NCI-H524 treated with DMSO at 0.1 percent for 48 hours (cell line): ENCODE results near the gene PSMG3.
"Not testable (repeated sequence)": the region's sequence is repeated elsewhere in the genome, so short reads cannot be mapped to it uniquely, and the experiment has no call there.

Experiments used
- DNase-seq: peaks from one replicate; lab custom pipeline; 2025; lab: John Stamatoyannopoulos, UW

PSMG3 gene

GRCh38 chr7:1596181-1597043, 26.6 kb upstream of the PSMG3 start:
- DNase-seq = no peak

- no peak for DNase-seq
Observed at GRCh38 chr7:1595636-1596035, 25.8 kb upstream of the PSMG3 start.

GRCh38 chr7:1595027-1595426, 25.2 kb upstream of the PSMG3 start:
- no peak for DNase-seq

- DNase-seq = no peak
Observed at GRCh38 chr7:1593904-1594421, 24.1 kb upstream of the PSMG3 start.

- no peak for DNase-seq
Observed at GRCh38 chr7:1593091-1593866, 23.4 kb upstream of the PSMG3 start.

- no peak for DNase-seq
Observed at GRCh38 chr7:1592299-1592871, 22.6 kb upstream of the PSMG3 start.

- DNase-seq = no peak
Observed at GRCh38 chr7:1591876-1592275, 22.0 kb upstream of the PSMG3 start.

GRCh38 chr7:1591396-1591795, 21.6 kb upstream of the PSMG3 start:
- DNase-seq = no peak

- DNase-seq = no peak
Observed at GRCh38 chr7:1590887-1591286, 21.1 kb upstream of the PSMG3 start.

GRCh38 chr7:1590476-1590875, 20.6 kb upstream of the PSMG3 start:
- no peak for DNase-seq

GRCh38 chr7:1588978-1589377, 19.1 kb upstream of the PSMG3 start:
- no peak for DNase-seq

GRCh38 chr7:1587738-1588137, 17.9 kb upstream of the PSMG3 start:
- no peak for DNase-seq

- DNase-seq = no peak
Observed at GRCh38 chr7:1586827-1587705, 17.2 kb upstream of the PSMG3 start.

- no peak for DNase-seq
Observed at GRCh38 chr7:1586126-1586826, 16.4 kb upstream of the PSMG3 start.

GRCh38 chr7:1585142-1585981, 15.5 kb upstream of the PSMG3 start:
- no peak for DNase-seq

- no peak for DNase-seq
Observed at GRCh38 chr7:1584700-1585099, 14.9 kb upstream of the PSMG3 start.

- not testable (repeated sequence) for DNase-seq
Observed at GRCh38 chr7:1583241-1583930, 13.6 kb upstream of the PSMG3 start.

GRCh38 chr7:1580422-1581030, 10.7 kb upstream of the PSMG3 start:
- DNase-seq = no peak
